Activated B cell treated with CpG ODN at 0.5 μM for 24 hours (primary cell): ENCODE measurements around the gene MMD2. TPM values are rescaled to one million over a fixed set of nuclear protein-coding genes. Genes with fewer than 3 reads are reported as not detected.

Source experiments
- ATAC-seq: fragments of 200-7000 bp; cut with Tn5 transposase; one replicate; pipeline ENCODE4 v1.10.0; 2021; ENCODE audit warnings: low read depth, mild to moderate bottlenecking, moderate library complexity
- CTCF ChIA-PET: fragments of 350-600 bp; sonication (Branson Sonifier 250); formaldehyde crosslinking; loops from one replicate; lab custom pipeline; 2021; ENCODE audit warnings: antibody characterized with exemption; lab: Charles Lee
- POLR2A ChIA-PET: fragments of 350-600 bp; sonication (Branson Sonifier 250); formaldehyde crosslinking; loops from one replicate; lab custom pipeline; 2021; ENCODE audit warnings: antibody characterized with exemption; lab: Charles Lee
- DNase-seq: peaks from one replicate; pipeline ENCODE4 v3.0.0; 2022
- H3K27ac Mint-ChIP-seq: one replicate; pipeline ENCODE4 v1.8.0; 2020; ENCODE audit warnings: mixed read lengths
- H3K27me3 Mint-ChIP-seq: one replicate; pipeline ENCODE4 v1.8.0; 2021; ENCODE audit warnings: mixed read lengths
- H3K36me3 Mint-ChIP-seq: one replicate; pipeline ENCODE4 v1.8.0; 2021; ENCODE audit warnings: low read depth, mixed read lengths
- H3K4me1 Mint-ChIP-seq: one replicate; pipeline ENCODE4 v1.8.0; 2021; ENCODE audit warnings: mixed read lengths
- H3K4me3 Mint-ChIP-seq: one replicate; pipeline ENCODE4 v1.8.0; 2020; ENCODE audit warnings: mild to moderate bottlenecking, mixed read lengths
- H3K9me3 Mint-ChIP-seq: one replicate; pipeline ENCODE4 v1.8.0; 2020; ENCODE audit warnings: mixed read lengths
- intact Hi-C: fragments of 100-400 bp; cut with micrococcal nuclease; formaldehyde crosslinking; loops from one replicate; pipeline ENCODE4 v1.15.1; 2024
- total RNA-seq: library from RNA; stranded (reverse); gene quantifications from 2 replicates; pipeline ENCODE4 v1.2.3, GENCODE V29; 2022
- TF ChIP-seq, protein P1 (sequence below): fragments of 200-600 bp; IDR thresholded peaks from one replicate; pipeline ENCODE4 v1.8.0; 2022; ENCODE audit warnings: antibody characterized with exemption, mild to moderate bottlenecking

Gene MMD2
- total RNA-seq, 1 donor from 2014 or later: not detected

DNA sequence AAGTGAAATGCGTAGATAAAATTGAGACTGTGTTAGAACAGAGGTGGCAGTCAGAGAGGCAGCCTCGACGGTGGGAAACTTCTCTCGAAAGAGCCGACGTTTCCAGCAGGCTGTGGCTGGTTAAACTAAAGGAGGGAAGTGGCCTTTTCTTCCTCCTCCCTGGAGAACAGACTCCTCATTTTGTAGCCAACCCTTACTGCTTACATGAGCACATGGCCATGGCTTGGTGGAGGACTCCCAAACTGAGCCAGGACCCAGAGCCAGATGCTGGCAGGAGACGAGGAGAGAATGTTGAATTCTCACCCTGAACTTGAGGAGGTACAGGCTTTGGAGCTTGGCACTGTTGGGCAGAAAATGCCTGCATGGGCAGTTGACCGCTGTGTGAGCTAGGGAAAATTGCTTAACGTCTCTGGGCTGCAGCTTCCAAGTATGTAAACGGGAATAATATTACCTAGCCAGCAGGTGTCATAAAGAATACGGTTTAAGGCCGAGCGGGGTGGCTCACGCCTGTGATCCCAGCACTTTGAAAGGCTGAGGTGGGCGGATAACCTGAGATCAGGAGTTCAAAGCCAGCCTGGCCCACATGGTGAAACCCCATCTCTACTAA, 24.5 kb downstream of the MMD2 start:
- ChIA-PET POLR2A (no interaction called here), CTCF (no interaction called here)
- Mint-ChIP-seq H3K27me3 (no peaks in the 10 kb centered on the region), H3K27ac (no peak overlapping the region), H3K9me3 (no peaks in the 10 kb centered on the region), H3K4me3 (no peak overlapping the region), H3K36me3 (no peaks in the 10 kb centered on the region), H3K4me1 (no peaks in the 10 kb centered on the region)
- TF ChIP-seq, protein P1, sequence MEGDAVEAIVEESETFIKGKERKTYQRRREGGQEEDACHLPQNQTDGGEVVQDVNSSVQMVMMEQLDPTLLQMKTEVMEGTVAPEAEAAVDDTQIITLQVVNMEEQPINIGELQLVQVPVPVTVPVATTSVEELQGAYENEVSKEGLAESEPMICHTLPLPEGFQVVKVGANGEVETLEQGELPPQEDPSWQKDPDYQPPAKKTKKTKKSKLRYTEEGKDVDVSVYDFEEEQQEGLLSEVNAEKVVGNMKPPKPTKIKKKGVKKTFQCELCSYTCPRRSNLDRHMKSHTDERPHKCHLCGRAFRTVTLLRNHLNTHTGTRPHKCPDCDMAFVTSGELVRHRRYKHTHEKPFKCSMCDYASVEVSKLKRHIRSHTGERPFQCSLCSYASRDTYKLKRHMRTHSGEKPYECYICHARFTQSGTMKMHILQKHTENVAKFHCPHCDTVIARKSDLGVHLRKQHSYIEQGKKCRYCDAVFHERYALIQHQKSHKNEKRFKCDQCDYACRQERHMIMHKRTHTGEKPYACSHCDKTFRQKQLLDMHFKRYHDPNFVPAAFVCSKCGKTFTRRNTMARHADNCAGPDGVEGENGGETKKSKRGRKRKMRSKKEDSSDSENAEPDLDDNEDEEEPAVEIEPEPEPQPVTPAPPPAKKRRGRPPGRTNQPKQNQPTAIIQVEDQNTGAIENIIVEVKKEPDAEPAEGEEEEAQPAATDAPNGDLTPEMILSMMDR: no peak
- intact Hi-C loops: no loop called here
- ATAC-seq: no peak
- no peak for DNase-seq

DNA sequence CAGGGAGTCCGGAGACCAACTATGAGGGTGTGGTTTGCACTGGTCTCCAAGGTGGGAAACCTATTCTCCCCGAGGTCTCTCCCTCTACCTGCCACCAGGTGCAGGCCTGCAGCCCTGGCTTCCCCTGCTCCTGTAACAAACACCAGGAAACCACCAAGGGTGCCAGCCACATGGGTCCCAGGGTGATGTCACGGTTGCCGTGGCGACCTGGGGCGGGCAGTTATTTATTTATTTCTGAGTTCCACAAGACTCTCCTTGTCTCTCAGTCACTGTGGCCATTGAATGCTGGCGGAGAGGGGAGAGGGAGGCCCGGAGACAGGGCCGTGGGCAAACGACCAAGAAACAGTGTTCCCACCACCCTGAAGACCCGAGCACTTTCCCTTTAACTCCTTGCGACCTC, 27.0 kb downstream of the MMD2 start:
- Mint-ChIP-seq H3K4me1 (no peaks in the 10 kb centered on the region), H3K36me3 (no peaks in the 10 kb centered on the region), H3K9me3 (no peaks in the 10 kb centered on the region), H3K27ac (no peak overlapping the region), H3K27me3 (no peaks in the 10 kb centered on the region), H3K4me3 (no peak overlapping the region)
- TF ChIP-seq, protein P1: no peak
- POLR2A ChIA-PET: no interaction called here
- ATAC-seq (no peak), DNase-seq (no peak)
- intact Hi-C loops: no loop called here
- CTCF ChIA-PET: no interaction called here

DNA sequence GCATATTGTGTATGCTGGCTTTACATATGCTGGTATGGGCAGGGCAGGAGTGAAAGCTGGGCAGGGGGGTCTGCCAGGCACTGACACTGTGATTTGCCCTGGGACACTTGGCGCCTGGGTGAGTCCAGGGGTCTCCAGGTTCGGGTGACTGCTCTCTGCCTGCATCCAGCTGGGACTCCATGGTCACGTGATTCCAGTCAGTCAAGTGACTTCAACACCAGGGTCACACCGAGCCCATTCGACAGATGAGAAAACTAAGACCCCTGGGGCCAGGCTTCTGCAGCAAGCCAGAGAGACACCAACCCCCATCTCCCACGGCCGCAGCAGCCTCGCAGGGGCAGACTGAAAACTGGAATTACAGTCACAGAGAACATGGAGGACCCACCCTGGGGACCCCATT, 30.0 kb downstream of the MMD2 start:
- Mint-ChIP-seq H3K36me3 (no peaks in the 10 kb centered on the region), H3K27ac (no peak overlapping the region), H3K4me1 (no peaks in the 10 kb centered on the region), H3K4me3 (no peak overlapping the region), H3K9me3 (no peaks in the 10 kb centered on the region), H3K27me3 (peaks cover 2% of the 10 kb centered on the region)
- DNase-seq: no peak
- intact Hi-C loops: no loop called here
- no peak for ATAC-seq
- ChIA-PET CTCF (no interaction called here), POLR2A (no interaction called here)
- TF ChIP-seq, protein P1: no peak

DNA sequence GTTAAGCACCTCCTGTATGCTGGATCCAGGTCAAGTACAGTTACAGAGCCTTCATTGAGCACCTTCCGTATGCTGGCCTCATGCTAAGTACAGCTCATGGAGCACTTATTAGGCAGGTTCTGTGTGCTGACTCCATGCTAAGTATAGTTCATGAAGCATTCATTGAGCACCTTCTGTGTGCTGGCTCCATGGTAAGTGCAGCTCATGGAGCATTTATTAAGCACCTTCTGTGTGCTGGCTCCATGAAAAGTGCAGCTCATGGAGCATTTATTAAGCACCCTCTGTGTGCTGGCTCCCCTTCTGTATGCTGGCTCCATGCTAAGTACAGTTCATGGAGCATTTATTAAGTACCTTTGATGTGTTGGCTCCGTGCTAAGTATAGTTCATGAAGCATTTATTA, 30.5 kb downstream of the MMD2 start:
- Mint-ChIP-seq H3K27ac (no peak overlapping the region), H3K36me3 (no peaks in the 10 kb centered on the region), H3K4me3 (no peak overlapping the region), H3K9me3 (no peaks in the 10 kb centered on the region), H3K4me1 (no peaks in the 10 kb centered on the region), H3K27me3 (peaks cover 2% of the 10 kb centered on the region)
- no peak for DNase-seq
- ATAC-seq: no peak
- CTCF ChIA-PET: no interaction called here
- POLR2A ChIA-PET: interaction anchor here (0.6 kb wide), 1 partner anchor 1337 kb away, joined by 4 read pairs; no protein-coding TSS in a partner anchor
- TF ChIP-seq, protein P1: no peak
- intact Hi-C loops: no loop called here

DNA sequence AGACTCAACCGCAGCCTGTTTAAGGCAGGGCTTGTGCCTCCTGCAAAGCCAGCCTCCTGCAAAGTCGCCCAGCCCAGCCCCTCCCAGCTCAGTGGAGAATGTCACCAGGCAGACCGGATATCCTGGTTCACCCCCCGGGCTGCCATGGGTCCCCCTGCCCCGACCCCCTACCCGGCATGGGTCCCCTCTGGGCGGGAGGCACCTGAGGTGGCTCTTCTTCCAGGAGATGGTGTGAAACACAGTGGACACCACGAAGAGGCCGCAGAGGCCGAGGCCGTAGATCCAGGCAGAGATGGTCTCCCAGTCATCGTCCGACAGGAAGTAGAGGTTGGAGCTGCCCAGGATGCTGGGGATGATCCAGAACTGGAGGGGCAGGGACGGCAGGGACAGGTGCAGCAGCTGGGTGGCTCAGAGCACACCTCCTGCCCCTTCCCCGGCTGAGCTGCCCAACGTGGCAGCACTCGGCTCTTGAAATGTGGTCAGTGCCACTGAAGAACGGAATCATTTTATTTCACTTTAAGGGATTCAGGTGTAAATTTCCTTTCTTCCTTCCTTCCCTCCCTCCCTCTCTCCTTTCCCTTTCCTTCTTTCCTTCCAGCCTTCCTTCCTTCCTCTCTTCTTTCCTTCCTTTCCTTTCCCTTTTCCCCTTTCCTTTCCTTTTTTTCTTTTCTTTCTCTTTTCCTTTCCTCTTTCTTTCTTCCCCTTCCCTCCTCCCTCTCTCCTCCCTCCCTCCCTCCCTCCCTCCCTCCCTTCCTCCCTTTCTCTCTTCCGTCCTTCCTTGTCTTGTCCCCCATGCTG, 38.8 kb downstream of the MMD2 start:
- intact Hi-C loops: no loop called here
- DNase-seq (no peak), ATAC-seq (no peak)
- ChIA-PET CTCF (no interaction called here), POLR2A (no interaction called here)
- Mint-ChIP-seq H3K36me3 (no peaks in the 10 kb centered on the region), H3K27me3 (no peaks in the 10 kb centered on the region), H3K4me3 (no peak overlapping the region), H3K9me3 (no peaks in the 10 kb centered on the region), H3K4me1 (no peaks in the 10 kb centered on the region), H3K27ac (no peak overlapping the region)
- TF ChIP-seq, protein P1: no peak
